Right renal cortex interstitium (tissue), 3 donors: ENCODE measurements around the gene DNTT. TPM values are rescaled to one million over a fixed set of nuclear protein-coding genes. Genes with fewer than 3 reads are reported as not detected.
A peak's percentile ranks its signal among the peaks of the same experiment; 100 is the strongest.

Experiments
- DNase-seq, 3 donors: peaks; one replicate each; pipeline ENCODE4 v3.0.0-alpha.2; 2013; ENCODE audit warnings: low read depth in 3 of 3, low spot score in 2 of 3
- polyA plus RNA-seq, 3 donors: library from polyadenylated mRNA; unstranded; fragments of 120-200 nt; gene quantifications; one replicate each; pipeline ENCODE4 v1.2.1, GENCODE V29; 2013; ENCODE audit not compliant: insufficient read length in 3 of 3

Gene DNTT
- polyA plus RNA-seq, 3 donors = 0.20 to 0.26 (median 0.24) TPM

DNA sequence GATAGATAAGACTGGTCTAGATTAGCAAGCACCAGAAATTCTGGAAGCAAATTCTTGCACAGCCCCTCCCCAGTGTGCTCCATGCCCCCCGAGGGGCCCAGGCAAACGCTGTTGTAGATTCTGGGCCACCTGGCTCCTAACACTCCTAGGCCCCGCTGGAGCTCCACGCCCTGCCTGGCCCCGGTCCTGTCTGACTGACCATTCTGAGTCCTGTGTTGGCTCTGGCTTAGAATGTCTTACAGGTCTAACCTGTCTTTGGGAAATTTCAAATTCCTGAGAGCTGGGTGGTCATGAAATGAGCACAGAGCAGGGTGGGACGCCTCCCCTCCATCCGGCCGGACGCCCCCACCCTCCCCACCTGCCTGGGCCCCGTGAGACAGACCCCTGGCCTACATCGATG is 67.1 kb downstream of the DNTT start:
- DNase-seq = no peak

DNA sequence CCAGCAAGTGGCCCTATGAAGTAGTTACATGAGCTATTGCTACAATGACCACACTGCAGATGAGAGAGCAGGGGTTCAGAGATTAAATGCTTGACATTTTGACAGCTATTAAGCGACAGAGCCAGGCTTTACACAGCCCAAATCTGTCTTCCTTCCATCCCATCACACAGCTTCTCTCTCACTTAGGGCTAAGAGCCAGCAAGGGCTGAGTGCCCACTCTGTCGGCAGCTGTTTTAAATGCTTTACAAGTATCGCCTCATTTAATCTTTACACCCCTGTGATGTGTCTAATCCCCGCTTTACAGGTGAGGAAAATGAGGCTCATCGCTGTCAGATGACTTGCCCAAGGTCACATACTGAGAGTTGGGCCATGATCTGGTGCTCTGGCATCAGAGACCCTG is 69.8 kb downstream of the DNTT start:
- DNase-seq = no peak

DNA sequence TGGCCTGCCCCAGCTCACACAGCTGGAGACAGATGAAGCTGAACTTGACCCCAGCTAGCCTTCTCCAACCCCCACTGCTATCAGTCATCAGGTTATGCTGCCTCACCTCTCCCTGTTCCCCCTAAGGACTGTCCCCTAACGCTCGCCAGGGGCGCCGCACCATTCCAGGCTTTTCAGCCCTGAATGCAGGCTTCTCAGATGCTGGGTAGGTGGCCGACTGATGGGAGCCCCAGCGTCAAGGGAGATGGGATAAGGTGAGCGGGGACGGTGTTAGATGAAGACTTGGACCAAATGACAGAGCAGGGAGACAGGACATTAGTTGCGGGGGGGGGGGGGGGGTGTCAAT is 70.4 kb downstream of the DNTT start:
- DNase-seq = no peak

DNA sequence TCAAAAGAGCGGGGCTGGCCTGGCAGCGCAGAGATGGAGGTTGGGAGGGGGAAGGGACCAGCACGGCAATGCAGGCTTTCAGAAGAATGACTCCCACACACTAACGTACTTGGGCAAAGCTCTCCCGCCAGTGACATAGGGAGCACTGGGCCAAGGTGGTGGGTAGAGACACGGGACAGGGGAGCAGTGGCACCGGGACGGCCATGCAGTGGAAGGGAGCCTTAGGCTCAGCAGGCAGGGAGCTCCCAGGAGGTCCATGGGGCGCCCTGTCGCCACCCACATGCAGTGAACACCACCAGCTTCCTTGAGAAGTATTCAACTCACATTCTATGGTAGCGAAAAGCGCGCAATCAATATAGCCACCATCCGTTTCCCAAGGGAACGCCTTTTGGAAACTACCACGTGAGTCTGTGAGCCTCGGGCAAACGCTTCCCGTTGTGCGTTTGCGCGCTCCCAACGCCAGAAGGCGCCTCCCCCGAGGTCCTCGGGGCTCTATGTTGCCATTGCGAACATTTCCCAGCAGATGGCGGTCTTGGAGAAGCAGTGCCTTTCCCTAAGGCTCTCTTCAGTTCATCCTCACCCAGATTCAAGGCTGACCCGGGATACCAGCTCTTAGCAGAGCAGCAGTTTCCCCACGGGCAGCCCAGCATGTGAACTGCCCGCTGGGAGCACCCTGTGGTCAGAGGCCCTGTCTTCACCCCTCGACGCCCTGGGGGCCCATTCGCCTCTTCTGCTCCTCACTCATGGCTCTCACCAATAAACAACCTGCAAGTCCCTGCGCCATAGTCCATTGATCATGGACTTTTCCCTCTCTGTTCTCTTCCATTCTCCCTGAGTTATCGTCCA is 71.0 kb downstream of the DNTT start:
- peak; percentile 77 to 87 (median 85) for DNase-seq

DNA sequence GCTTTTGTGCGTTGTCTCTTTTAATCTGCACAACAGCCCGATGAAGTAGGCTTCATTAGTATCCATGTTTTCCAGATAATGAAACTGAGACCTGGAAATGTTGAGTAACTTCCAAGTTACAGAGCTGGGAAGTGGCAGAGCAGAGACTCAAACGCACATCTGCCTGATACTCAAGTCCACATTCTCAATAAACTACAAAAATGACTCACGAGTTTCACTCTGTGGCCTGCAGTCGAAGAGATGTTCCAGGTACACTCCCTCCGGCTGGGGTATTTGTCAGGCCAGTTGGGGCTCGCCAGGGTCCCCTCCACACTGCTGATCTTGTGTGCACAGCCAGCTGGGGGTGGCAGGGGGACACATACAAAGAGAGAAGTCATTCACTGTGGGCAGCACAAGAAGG is 72.2 kb downstream of the DNTT start:
- DNase-seq = no peak

DNA sequence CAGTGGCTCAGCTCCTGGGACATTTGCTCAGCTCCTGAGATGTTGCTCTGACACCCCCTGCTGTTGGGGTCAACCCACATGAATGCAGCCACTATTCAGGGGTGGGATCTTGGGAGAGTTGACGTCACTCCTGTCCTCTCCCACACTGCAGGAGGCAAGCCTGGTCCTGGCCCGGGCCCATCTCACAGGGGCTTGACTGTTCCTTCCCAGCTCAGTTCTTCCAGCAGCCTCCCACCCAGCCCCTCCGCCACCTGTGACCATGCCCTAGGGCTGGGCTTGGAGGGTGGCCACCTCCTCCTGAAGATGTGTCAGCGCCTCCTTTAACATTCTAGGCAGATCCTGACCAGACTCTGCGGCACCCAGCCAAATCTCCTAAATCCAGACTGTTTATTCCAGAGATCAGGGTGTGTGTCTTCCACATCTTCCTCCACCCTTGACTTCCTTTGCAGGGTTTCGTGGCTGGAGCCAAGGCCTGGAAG is 73.6 kb downstream of the DNTT start:
- no peak for DNase-seq

DNA sequence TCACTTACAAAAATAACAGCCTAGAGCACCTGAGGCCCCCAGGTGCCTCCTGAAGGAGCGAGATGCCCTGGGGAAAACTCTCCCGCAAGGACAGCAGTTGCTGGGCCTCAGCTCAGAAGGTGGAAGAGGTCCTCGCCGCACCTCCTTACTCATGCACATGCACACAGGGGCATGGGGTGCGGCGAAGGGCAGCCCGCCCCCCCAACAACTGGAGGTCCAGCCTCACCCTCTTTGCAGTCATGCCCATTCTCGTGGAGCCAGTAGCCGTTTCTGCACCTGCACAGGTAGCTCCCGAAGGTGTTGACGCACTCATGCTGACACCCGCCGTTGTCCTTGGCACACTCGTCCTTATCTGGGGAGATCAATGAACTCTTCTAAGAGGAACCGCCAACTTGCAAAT is 74.5 kb downstream of the DNTT start:
- no peak for DNase-seq

DNA sequence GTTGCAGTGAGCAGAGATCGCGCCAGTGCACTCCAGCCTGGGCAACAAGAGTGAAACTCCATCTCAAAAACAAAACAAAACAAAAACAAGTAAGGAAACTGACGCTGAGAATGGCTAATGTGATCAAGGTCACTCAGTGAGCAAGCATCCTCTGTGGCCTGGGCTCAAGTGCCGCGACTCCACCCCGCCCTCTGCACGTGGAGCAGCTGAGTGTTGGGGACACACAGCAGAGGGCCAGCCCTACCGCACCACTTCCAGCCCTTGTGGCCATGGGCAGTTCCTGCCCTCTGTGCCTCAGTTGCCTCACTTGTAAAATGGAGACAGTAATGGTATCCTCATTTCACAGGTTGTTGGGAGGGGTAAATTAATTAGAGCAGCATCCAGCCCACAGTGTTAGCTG is 75.5 kb downstream of the DNTT start:
- no peak for DNase-seq

DNA sequence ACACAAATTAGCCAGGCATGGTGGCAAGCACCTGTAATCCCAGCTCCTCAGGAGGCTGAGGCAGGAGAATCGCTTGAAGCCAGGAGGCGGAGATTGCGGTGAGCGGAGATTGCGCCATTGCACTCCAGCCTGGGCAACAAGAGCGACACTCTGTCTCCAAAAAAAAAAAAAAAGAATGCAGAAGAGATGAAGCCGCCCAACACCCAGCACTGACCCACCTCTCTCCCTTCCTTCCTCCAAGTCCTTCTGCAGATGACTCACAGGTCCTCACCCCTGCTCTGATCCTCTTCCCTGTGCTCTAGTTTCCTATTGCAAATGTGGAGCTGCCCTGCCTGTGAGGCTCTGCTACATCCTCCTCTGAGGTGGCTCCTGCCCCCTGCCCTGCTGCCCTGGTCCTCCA is 76.6 kb downstream of the DNTT start:
- DNase-seq = no peak

DNA sequence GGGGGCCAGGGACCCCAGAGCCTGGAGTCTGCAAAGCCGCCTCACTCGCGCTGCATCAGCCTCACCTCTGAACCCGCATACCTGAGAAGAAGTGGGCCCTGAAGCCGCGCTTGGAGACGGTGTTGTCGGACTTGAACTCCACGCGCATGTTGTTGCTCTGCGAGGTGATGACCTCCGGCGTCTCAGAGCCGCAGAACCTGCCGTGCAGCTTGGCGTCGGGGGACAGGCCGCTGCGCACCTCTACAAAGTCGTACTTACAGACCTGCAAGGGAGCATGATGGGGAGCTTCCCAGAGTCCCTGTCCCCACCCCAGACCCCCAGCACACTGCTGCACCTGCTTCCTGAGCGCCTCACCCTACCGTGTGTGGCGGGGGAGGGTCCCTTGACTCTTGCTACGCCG is 80.3 kb downstream of the DNTT start:
- no peak for DNase-seq

DNA sequence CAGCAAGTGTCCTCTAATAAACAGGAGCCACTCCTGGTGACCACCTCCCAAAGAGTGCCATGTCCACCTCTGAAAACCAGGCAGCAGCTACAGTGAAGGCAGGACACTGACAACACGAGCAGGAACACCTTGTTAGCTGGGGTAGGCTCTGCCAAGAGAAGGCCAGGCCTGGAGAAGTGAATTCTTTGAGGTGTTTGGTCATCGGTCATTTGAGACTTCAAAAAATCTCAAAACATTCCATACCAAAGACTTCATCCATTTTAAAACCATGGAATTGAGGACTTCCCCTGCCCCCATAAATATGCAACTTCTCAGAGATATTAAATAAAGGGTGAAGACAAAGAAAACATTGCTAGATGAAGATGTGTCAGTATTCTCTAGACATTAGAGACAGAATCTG is 82.9 kb downstream of the DNTT start:
- DNase-seq = no peak

DNA sequence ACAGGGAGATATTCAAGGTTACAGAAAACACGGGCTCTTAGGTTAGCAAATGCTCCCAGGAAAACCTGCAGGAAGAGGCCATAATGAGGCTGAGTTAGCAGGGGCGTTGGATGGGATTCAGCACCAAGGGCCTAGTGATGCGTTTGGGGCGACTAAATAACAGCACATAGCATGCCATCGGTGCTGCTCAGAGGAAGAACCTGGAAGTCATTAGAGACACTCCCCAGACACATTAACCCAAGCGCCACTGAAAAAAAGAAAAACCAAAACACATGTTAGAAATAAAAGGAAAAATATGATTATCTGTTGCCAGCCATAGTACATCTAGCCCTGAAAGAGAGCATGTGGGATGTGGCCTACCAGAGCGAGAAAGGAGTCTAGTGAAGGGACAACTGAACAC is 83.4 kb downstream of the DNTT start:
- no peak for DNase-seq

Other genes starting within 250 kb of the DNTT start
- gene ZNF518A, start 174.1 kb upstream of the DNTT start, polyA plus RNA-seq = 10 to 100 TPM; 36.8 to 39.3 (median 39.2) TPM
- 10 to 100 TPM; 36.7 to 41.9 (median 38.2) TPM for gene BLNK, start 32.9 kb upstream of the DNTT start, polyA plus RNA-seq
- not detected for gene OPALIN, start 54.6 kb downstream of the DNTT start, polyA plus RNA-seq
- under 1 TPM; 0.75 to 0.99 (median 0.89) TPM for gene TLL2, start 209.5 kb downstream of the DNTT start, polyA plus RNA-seq